A673 (cell line): ENCODE results near the gene ZNF213.

Experiments used
- CTCF ChIP-seq: fragments of 300-800, 200-600 bp; sonication (generic); conservative IDR thresholded peaks from 2 replicates; pipeline ENCODE4 v1.5.1; 2017; ENCODE audit warnings: low read depth, mild to moderate bottlenecking, antibody characterized with exemption, low read length, moderate library complexity, mixed read lengths
- EZH2 ChIP-seq: fragments of 200-600 bp; sonication (generic); IDR thresholded peaks from 2 replicates; pipeline ENCODE4 v1.6.1; 2017; ENCODE audit warnings: borderline replicate concordance, low read depth, mild to moderate bottlenecking, mixed read lengths, antibody characterized with exemption, low read length; ENCODE audit not compliant: poor library complexity, severe bottlenecking

- TF ChIP-seq CTCF (no peak), EZH2 (no peak)
Measured at GRCh38 chr16:3122926-3123570, 11.8 kb upstream of the ZNF213 start.
